NCI-H2196 treated with DMSO at 0.1 percent for 48 hours (cell line): Measurements from ENCODE around the gene PGAM1.
"Not testable (repeated sequence)": the region's sequence is repeated elsewhere in the genome, so short reads cannot be mapped to it uniquely, and the experiment has no call there.

Experiments used
- DNase-seq: peaks from one replicate; lab custom pipeline; 2025; ENCODE audit not compliant: unreplicated experiment; lab: John Stamatoyannopoulos, UW

Gene PGAM1

GRCh38 chr10:97454330-97455036 is 28.5 kb downstream of the PGAM1 start:
- no peak for DNase-seq

- DNase-seq: no peak
Observed at GRCh38 chr10:97456034-97456685, 30.2 kb downstream of the PGAM1 start.

- DNase-seq: no peak
Observed at GRCh38 chr10:97456686-97457065, 30.7 kb downstream of the PGAM1 start.

GRCh38 chr10:97459111-97459510 is 33.1 kb downstream of the PGAM1 start:
- no peak for DNase-seq

GRCh38 chr10:97459933-97460332 is 33.9 kb downstream of the PGAM1 start:
- DNase-seq: no peak

- DNase-seq: no peak
Observed at GRCh38 chr10:97462309-97462708, 36.3 kb downstream of the PGAM1 start.

GRCh38 chr10:97463363-97464132 is 37.6 kb downstream of the PGAM1 start:
- peak; percentile 26 for DNase-seq

- no peak for DNase-seq
Observed at GRCh38 chr10:97464226-97464625, 38.2 kb downstream of the PGAM1 start.

- DNase-seq: no peak
Observed at GRCh38 chr10:97465982-97466381, 40.0 kb downstream of the PGAM1 start.

- DNase-seq: no peak
Observed at GRCh38 chr10:97466755-97467154, 40.8 kb downstream of the PGAM1 start.

- DNase-seq: peak; percentile 34
Observed at GRCh38 chr10:97468162-97468561, 42.2 kb downstream of the PGAM1 start.

GRCh38 chr10:97468781-97469180 is 42.8 kb downstream of the PGAM1 start:
- DNase-seq: not testable (repeated sequence)

GRCh38 chr10:97474918-97475317 is 48.9 kb downstream of the PGAM1 start:
- no peak for DNase-seq

GRCh38 chr10:97475936-97476594 is 50.1 kb downstream of the PGAM1 start:
- DNase-seq: no peak

- not testable (repeated sequence) for DNase-seq
Observed at GRCh38 chr10:97479410-97479809, 53.4 kb downstream of the PGAM1 start.

GRCh38 chr10:97479939-97480338 is 53.9 kb downstream of the PGAM1 start:
- no peak for DNase-seq

GRCh38 chr10:97481071-97481470 is 55.1 kb downstream of the PGAM1 start:
- DNase-seq: no peak

- no peak for DNase-seq
Observed at GRCh38 chr10:97482381-97482780, 56.4 kb downstream of the PGAM1 start.
